ENCODE results near the gene FAM135A.
"Not testable (repeated sequence)": the region's sequence is repeated elsewhere in the genome, so short reads cannot be mapped to it uniquely, and the experiment has no call there.

Gene FAM135A

GRCh38 chr6:70537266-70537665 lies 124.0 kb downstream of the FAM135A start:
- H3K36me3 ChIP-seq (ENCODE audit: control insufficient read depth, insufficient read depth, low read length) = no peaks in the 10 kb centered on the region

GRCh38 chr6:70538376-70538775 lies 125.1 kb downstream of the FAM135A start:
- H3K9ac ChIP-seq (ENCODE audit: low read length) = no peak overlapping the region
- H3K4me3 ChIP-seq (ENCODE audit: low read length) = no peak overlapping the region
- H3K36me3 ChIP-seq (ENCODE audit: control insufficient read depth, insufficient read depth, low read length) = no peaks in the 10 kb centered on the region
- H3K27ac ChIP-seq (ENCODE audit: low read depth, low read length) = no peak overlapping the region
- no peaks in the 10 kb centered on the region for H3K4me1 ChIP-seq (ENCODE audit: control insufficient read depth, insufficient read depth, low read length)
- H3K27me3 ChIP-seq (ENCODE audit: control insufficient read depth, insufficient read depth, low read length) = no peaks in the 10 kb centered on the region

More at GRCh38 chr6:70537266-70537665, 124.0 kb downstream of the FAM135A start:
- no peak overlapping the region for H3K27ac ChIP-seq (ENCODE audit: low read depth, low read length)
- no peak overlapping the region for H3K9ac ChIP-seq (ENCODE audit: low read length)
- H3K4me3 ChIP-seq (ENCODE audit: low read length) = no peak overlapping the region
- no peaks in the 10 kb centered on the region for H3K4me1 ChIP-seq (ENCODE audit: control insufficient read depth, insufficient read depth, low read length)
- H3K27me3 ChIP-seq (ENCODE audit: control insufficient read depth, insufficient read depth, low read length) = no peaks in the 10 kb centered on the region

GRCh38 chr6:70547313-70547712 lies 134.0 kb downstream of the FAM135A start:
- Histone ChIP-seq H3K4me1 (ENCODE audit: control insufficient read depth, insufficient read depth, low read length) (no peaks in the 10 kb centered on the region), H3K36me3 (ENCODE audit: control insufficient read depth, insufficient read depth, low read length) (no peaks in the 10 kb centered on the region), H3K4me3 (ENCODE audit: low read length) (no peak overlapping the region), H3K9ac (ENCODE audit: low read length) (no peak overlapping the region), H3K27me3 (ENCODE audit: control insufficient read depth, insufficient read depth, low read length) (no peaks in the 10 kb centered on the region), H3K27ac (ENCODE audit: low read depth, low read length) (no peak overlapping the region)

- Histone ChIP-seq H3K27me3 (ENCODE audit: control insufficient read depth, insufficient read depth, low read length) (no peaks in the 10 kb centered on the region), H3K4me3 (ENCODE audit: low read length) (no peak overlapping the region), H3K36me3 (ENCODE audit: control insufficient read depth, insufficient read depth, low read length) (no peaks in the 10 kb centered on the region), H3K9ac (ENCODE audit: low read length) (no peak overlapping the region), H3K27ac (ENCODE audit: low read depth, low read length) (no peak overlapping the region), H3K4me1 (ENCODE audit: control insufficient read depth, insufficient read depth, low read length) (no peaks in the 10 kb centered on the region)
These were observed 134.6 kb downstream of the FAM135A start for GRCh38 chr6:70547905-70548304.

- Histone ChIP-seq H3K27me3 (ENCODE audit: control insufficient read depth, insufficient read depth, low read length) (no peaks in the 10 kb centered on the region), H3K27ac (ENCODE audit: low read depth, low read length) (no peak overlapping the region), H3K9ac (ENCODE audit: low read length) (no peak overlapping the region), H3K4me3 (ENCODE audit: low read length) (no peak overlapping the region), H3K4me1 (ENCODE audit: control insufficient read depth, insufficient read depth, low read length) (no peaks in the 10 kb centered on the region), H3K36me3 (ENCODE audit: control insufficient read depth, insufficient read depth, low read length) (no peaks in the 10 kb centered on the region)
These were observed 136.0 kb downstream of the FAM135A start for GRCh38 chr6:70549327-70549726.

GRCh38 chr6:70551566-70551965 lies 138.3 kb downstream of the FAM135A start:
- no peaks in the 10 kb centered on the region for H3K36me3 ChIP-seq (ENCODE audit: control insufficient read depth, insufficient read depth, low read length)
- H3K9ac ChIP-seq (ENCODE audit: low read length) = no peak overlapping the region
- H3K4me1 ChIP-seq (ENCODE audit: control insufficient read depth, insufficient read depth, low read length) = no peaks in the 10 kb centered on the region
- no peak overlapping the region for H3K4me3 ChIP-seq (ENCODE audit: low read length)
- no peak overlapping the region for H3K27ac ChIP-seq (ENCODE audit: low read depth, low read length)
- no peaks in the 10 kb centered on the region for H3K27me3 ChIP-seq (ENCODE audit: control insufficient read depth, insufficient read depth, low read length)

GRCh38 chr6:70552286-70552940 lies 139.1 kb downstream of the FAM135A start:
- not testable (repeated sequence) for H3K4me3 ChIP-seq (ENCODE audit: low read length); H3K9ac ChIP-seq (ENCODE audit: low read length); H3K27ac ChIP-seq (ENCODE audit: low read depth, low read length)

GRCh38 chr6:70552974-70553373 lies 139.7 kb downstream of the FAM135A start:
- H3K4me3 ChIP-seq (ENCODE audit: low read length) = no peak overlapping the region
- H3K36me3 ChIP-seq (ENCODE audit: control insufficient read depth, insufficient read depth, low read length) = no peaks in the 10 kb centered on the region
- H3K9ac ChIP-seq (ENCODE audit: low read length) = no peak overlapping the region
- H3K27ac ChIP-seq (ENCODE audit: low read depth, low read length) = no peak overlapping the region
- no peaks in the 10 kb centered on the region for H3K27me3 ChIP-seq (ENCODE audit: control insufficient read depth, insufficient read depth, low read length)
- H3K4me1 ChIP-seq (ENCODE audit: control insufficient read depth, insufficient read depth, low read length) = no peaks in the 10 kb centered on the region

More at GRCh38 chr6:70552286-70552940, 139.1 kb downstream of the FAM135A start:
- H3K36me3 ChIP-seq (ENCODE audit: control insufficient read depth, insufficient read depth, low read length); H3K4me1 ChIP-seq (ENCODE audit: control insufficient read depth, insufficient read depth, low read length); H3K27me3 ChIP-seq (ENCODE audit: control insufficient read depth, insufficient read depth, low read length): not testable (repeated sequence)

GRCh38 chr6:70557998-70558397 lies 144.7 kb downstream of the FAM135A start:
- H3K27ac ChIP-seq (ENCODE audit: low read depth, low read length) = no peak overlapping the region
- H3K36me3 ChIP-seq (ENCODE audit: control insufficient read depth, insufficient read depth, low read length) = no peaks in the 10 kb centered on the region
- no peaks in the 10 kb centered on the region for H3K27me3 ChIP-seq (ENCODE audit: control insufficient read depth, insufficient read depth, low read length)
- H3K4me1 ChIP-seq (ENCODE audit: control insufficient read depth, insufficient read depth, low read length) = no peaks in the 10 kb centered on the region
- H3K9ac ChIP-seq (ENCODE audit: low read length) = no peak overlapping the region
- no peak overlapping the region for H3K4me3 ChIP-seq (ENCODE audit: low read length)

- H3K27me3 ChIP-seq (ENCODE audit: control insufficient read depth, insufficient read depth, low read length); H3K27ac ChIP-seq (ENCODE audit: low read depth, low read length); H3K9ac ChIP-seq (ENCODE audit: low read length); H3K36me3 ChIP-seq (ENCODE audit: control insufficient read depth, insufficient read depth, low read length); H3K4me3 ChIP-seq (ENCODE audit: low read length); H3K4me1 ChIP-seq (ENCODE audit: control insufficient read depth, insufficient read depth, low read length): not testable (repeated sequence)
These were observed 149.1 kb downstream of the FAM135A start for GRCh38 chr6:70562401-70562800.

- H3K9ac ChIP-seq (ENCODE audit: low read length) = no peak overlapping the region
- no peak overlapping the region for H3K4me3 ChIP-seq (ENCODE audit: low read length)
- H3K4me1 ChIP-seq (ENCODE audit: control insufficient read depth, insufficient read depth, low read length) = peaks cover 4% of the 10 kb centered on the region
- H3K36me3 ChIP-seq (ENCODE audit: control insufficient read depth, insufficient read depth, low read length) = no peaks in the 10 kb centered on the region
- H3K27me3 ChIP-seq (ENCODE audit: control insufficient read depth, insufficient read depth, low read length) = no peaks in the 10 kb centered on the region
- no peak overlapping the region for H3K27ac ChIP-seq (ENCODE audit: low read depth, low read length)
These were observed 150.2 kb downstream of the FAM135A start for GRCh38 chr6:70563530-70563929.

- peak within 1 kb of the TSS; percentile 78 for H3K9ac ChIP-seq (ENCODE audit: low read length)
- H3K36me3 ChIP-seq (ENCODE audit: control insufficient read depth, insufficient read depth, low read length) = no peaks in the 10 kb centered on the region
- H3K4me1 ChIP-seq (ENCODE audit: control insufficient read depth, insufficient read depth, low read length) = peaks cover 4% of the 10 kb centered on the region
- H3K27me3 ChIP-seq (ENCODE audit: control insufficient read depth, insufficient read depth, low read length) = no peaks in the 10 kb centered on the region
- H3K27ac ChIP-seq (ENCODE audit: low read depth, low read length) = peak within 1 kb of the TSS; percentile 78
- peak within 1 kb of the TSS; percentile 91 for H3K4me3 ChIP-seq (ENCODE audit: low read length)
These were observed 153.6 kb downstream of the FAM135A start, which contains the start of gene SDHAF4 for GRCh38 chr6:70566751-70567382. Gene SDHAF4, plus strand, starts transcription at chr6:70566930. Its CDS starts 11 bp downstream, at chr6:70566941.

GRCh38 chr6:70574643-70575042 lies 161.3 kb downstream of the FAM135A start:
- no peak overlapping the region for H3K4me3 ChIP-seq (ENCODE audit: low read length)
- no peak overlapping the region for H3K9ac ChIP-seq (ENCODE audit: low read length)
- no peaks in the 10 kb centered on the region for H3K27me3 ChIP-seq (ENCODE audit: control insufficient read depth, insufficient read depth, low read length)
- no peak overlapping the region for H3K27ac ChIP-seq (ENCODE audit: low read depth, low read length)
- H3K36me3 ChIP-seq (ENCODE audit: control insufficient read depth, insufficient read depth, low read length) = no peaks in the 10 kb centered on the region
- no peaks in the 10 kb centered on the region for H3K4me1 ChIP-seq (ENCODE audit: control insufficient read depth, insufficient read depth, low read length)

All from rectal smooth muscle tissue (tissue), 1 donor.